Fibroblast of villous mesenchyme (primary cell): ENCODE data around the gene ARAP3. TPM values are rescaled to one million over a fixed set of nuclear protein-coding genes. Genes with fewer than 3 reads are reported as not detected.

Source experiments
- DNase-seq: peaks from one replicate; pipeline ENCODE4 v3.0.0-alpha.2; 2010; ENCODE audit warnings: low read depth
- H3K4me3 ChIP-seq: 2 replicates; pipeline ENCODE4 v1.5.1; 2011; ENCODE audit warnings: low read depth, mild to moderate bottlenecking, low read length
- total RNA-seq: library from RNA; depleted of rRNA; stranded (reverse); fragments of >200 nt; gene quantifications from 2 replicates; pipeline ENCODE4 v1.2.3, GENCODE V29; 2012
- TF ChIP-seq, protein P1 (sequence below): IDR thresholded peaks from 2 replicates; pipeline ENCODE4 v1.5.1; 2012; ENCODE audit warnings: low read depth, mild to moderate bottlenecking, low read length; ENCODE audit not compliant: insufficient read depth

The ARAP3 gene
- total RNA-seq, 1 donor = 5.6 TPM

DNA sequence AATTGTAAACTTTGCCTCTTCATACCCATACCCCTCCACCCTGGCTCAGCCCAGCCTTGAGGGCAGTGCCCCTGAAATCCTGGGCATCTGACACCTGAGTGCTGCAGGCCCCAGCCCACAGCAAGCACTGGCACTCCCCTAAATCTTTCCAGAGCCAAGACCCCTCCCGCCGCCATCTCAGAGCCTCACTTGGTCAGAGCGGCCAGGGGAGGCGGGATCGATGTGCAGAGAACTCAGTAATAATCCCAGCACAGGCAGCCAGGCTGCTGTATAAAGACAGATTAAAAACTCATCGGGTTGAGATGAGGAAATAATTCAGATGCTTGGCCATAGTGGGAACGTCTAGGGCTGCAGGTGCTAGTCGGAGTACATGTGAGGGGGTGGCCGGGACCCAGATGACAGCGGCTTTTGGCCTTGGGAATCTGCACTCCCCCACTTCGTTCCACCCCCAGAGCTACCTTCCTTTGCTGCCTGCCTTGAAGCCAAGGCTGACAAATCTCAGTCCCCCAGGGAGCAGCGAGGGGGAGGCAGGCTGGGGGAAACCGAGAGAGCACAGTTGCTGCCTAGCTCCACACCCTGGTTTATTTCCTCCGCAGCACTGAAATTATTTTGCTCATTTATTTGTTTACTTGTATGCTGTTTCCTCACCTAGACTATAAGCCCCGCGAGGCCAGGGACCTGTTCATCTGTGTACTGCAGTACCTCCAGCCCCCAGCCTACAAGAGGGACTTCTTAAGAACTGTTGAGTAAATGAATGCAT lies 19.5 kb upstream of the ARAP3 start:
- no peak overlapping the region for H3K4me3 ChIP-seq
- TF ChIP-seq, protein P1, sequence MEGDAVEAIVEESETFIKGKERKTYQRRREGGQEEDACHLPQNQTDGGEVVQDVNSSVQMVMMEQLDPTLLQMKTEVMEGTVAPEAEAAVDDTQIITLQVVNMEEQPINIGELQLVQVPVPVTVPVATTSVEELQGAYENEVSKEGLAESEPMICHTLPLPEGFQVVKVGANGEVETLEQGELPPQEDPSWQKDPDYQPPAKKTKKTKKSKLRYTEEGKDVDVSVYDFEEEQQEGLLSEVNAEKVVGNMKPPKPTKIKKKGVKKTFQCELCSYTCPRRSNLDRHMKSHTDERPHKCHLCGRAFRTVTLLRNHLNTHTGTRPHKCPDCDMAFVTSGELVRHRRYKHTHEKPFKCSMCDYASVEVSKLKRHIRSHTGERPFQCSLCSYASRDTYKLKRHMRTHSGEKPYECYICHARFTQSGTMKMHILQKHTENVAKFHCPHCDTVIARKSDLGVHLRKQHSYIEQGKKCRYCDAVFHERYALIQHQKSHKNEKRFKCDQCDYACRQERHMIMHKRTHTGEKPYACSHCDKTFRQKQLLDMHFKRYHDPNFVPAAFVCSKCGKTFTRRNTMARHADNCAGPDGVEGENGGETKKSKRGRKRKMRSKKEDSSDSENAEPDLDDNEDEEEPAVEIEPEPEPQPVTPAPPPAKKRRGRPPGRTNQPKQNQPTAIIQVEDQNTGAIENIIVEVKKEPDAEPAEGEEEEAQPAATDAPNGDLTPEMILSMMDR = no peak
- DNase-seq = no peak

DNA sequence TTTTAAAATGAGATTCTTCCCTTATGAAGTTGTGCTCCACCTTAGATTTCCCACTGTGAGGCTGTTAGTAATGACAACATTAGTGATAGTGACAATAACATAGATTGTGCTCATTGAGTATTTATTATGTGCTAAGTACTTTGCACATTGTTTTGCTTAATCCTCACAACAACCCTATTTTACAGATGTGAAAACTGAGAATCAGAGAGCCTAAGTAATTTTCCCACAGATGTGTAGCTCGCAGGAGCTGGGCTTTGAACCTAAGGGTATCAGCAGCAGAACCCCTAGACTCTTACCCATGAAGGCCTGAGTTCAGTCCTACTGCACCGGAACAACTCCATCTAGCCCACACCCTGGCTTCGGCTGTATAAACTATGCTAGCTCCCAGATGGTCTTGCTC lies 15.6 kb upstream of the ARAP3 start:
- no peak overlapping the region for H3K4me3 ChIP-seq
- no peak for DNase-seq
- TF ChIP-seq, protein P1 = no peak

DNA sequence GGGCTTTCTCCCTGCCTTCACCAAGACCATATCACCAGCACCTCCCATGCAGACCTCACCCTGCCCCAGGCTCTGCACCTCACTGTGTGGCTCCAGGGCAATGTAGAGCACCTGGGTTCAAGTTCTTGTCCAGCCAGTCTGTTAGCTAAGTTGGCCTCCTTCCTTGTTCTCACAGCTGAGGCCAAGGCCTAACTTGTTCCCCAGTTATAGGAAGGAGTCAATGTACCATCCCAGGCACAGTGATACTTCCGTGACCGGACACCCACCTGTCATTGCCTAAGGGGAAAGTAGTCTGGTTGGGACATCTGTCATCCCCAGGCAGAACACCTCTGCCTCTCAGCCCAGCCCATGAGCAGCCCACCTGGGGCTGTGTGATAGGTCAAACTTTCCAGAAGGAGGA lies 14.4 kb upstream of the ARAP3 start:
- TF ChIP-seq, protein P1 = no peak
- no peak overlapping the region for H3K4me3 ChIP-seq
- no peak for DNase-seq

DNA sequence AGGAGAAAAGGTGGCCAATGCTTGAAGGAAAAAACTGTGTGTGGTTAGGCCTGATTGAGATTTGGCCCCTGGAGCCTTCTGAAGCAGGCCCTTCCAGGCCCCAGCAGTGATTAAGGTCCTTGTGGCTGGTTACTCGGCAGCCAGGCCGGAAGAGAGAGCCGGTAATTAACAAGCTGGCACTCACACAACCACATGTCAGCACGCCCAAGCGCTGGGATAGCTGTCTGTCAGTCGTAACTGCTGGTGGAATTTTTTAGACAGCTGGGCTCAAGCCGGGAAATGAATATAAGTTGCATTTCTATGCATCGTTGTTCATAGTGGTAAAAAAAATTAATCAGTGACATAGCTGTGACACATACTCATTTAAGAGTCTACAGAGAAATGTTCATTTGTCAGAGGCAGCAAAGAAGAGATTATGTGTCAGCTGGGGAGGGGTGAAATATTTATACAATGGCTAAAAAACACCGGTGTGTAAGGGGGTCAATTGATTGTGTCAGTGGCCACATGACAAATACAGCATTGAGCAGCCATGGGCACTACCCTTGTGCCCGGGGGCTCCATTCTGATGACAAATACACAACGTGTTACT lies 13.7 kb upstream of the ARAP3 start:
- DNase-seq = no peak
- no peak overlapping the region for H3K4me3 ChIP-seq
- TF ChIP-seq, protein P1 = no peak

DNA sequence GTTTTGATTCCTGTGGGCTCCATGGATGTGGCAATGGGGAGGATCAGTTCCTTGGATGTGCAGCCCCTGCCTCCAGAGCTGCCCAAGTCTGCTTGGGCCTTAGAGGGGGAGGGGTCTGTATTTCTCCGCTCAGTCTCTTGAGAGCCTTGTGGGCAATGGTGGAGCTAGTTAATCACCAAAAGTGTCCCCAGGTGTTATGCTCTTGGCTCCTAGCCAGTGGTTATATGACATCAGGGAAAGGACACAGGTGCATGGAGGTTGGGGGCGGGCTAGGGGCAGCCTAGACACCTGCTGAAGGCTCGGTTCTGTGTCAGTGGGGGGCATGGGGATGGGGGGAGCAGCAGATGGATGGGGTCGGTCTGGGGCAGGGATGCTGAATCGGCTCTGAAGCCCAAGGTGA lies 12.4 kb upstream of the ARAP3 start:
- no peak overlapping the region for H3K4me3 ChIP-seq
- TF ChIP-seq, protein P1 = no peak
- DNase-seq = no peak

- no peak overlapping the region for H3K4me3 ChIP-seq
- DNase-seq = no peak
- TF ChIP-seq, protein P1 = no peak
Measured at GRCh38 chr5:141692919-141693725, 11.1 kb upstream of the ARAP3 start.
